Caco-2 (cell line): ENCODE results near the gene OR4C13. TPM values are rescaled to one million over a fixed set of nuclear protein-coding genes. Genes with fewer than 3 reads are reported as not detected.
"Not testable (repeated sequence)": the region's sequence is repeated elsewhere in the genome, so short reads cannot be mapped to it uniquely, and the experiment has no call there.

Source experiments
- Bru-seq: library from RNA; stranded (reverse); fragments of 400-500 nt; gene quantifications from one replicate; lab custom pipeline; 2021; lab: Mats Ljungman, UMichigan
- BruChase-seq, 2 experiments: library from RNA; stranded (reverse); fragments of 400-500 nt; gene quantifications; one replicate each; lab custom pipeline; 2021; lab: Mats Ljungman, UMichigan
- BruUV-seq: library from RNA; stranded (reverse); fragments of 400-500 nt; replicated peaks from 2 replicates; lab custom pipeline; 2021; lab: Mats Ljungman, UMichigan
- CTCF ChIA-PET: fragments of 300-600 bp; sonication (Branson Sonifier 250); formaldehyde crosslinking; loops from one replicate; lab custom pipeline; 2022; ENCODE audit warnings: antibody characterized with exemption; lab: Charles Lee
- POLR2A ChIA-PET: fragments of 300-600 bp; sonication (Branson Sonifier 250); formaldehyde crosslinking; loops from one replicate; lab custom pipeline; 2022; ENCODE audit warnings: antibody characterized with exemption; lab: Charles Lee
- DNase-seq, 2 experiments: peaks; one replicate each; pipeline versions ENCODE4 v3.0.0 to v3.0.0-alpha.2; 2020 to 2022
- H3K27me3 ChIP-seq: replicated peaks from 2 replicates; pipeline ENCODE4 v1.6.0; 2011; ENCODE audit warnings: low read length; ENCODE audit not compliant: control insufficient read depth, insufficient read depth
- H3K36me3 ChIP-seq: 2 replicates; pipeline ENCODE4 v1.5.1; 2011; ENCODE audit warnings: low read length; ENCODE audit not compliant: control insufficient read depth, insufficient read depth
- H3K4me1 ChIP-seq: fragments of 250-450 bp; sonication (Bioruptor Pico); 2 replicates; pipeline ENCODE4 v1.5.1; 2020; ENCODE audit warnings: mild to moderate bottlenecking
- H3K4me3 ChIP-seq: 2 replicates; pipeline ENCODE4 v1.5.1; 2011; ENCODE audit warnings: low read depth, mild to moderate bottlenecking, control low read depth, low read length
- H3K9me3 ChIP-seq: fragments of 250-450 bp; sonication (Bioruptor Pico); 2 replicates; pipeline ENCODE4 v1.5.1; 2020; ENCODE audit warnings: mild to moderate bottlenecking, moderate library complexity
- H3K27ac Mint-ChIP-seq: one replicate; pipeline ENCODE4 v1.8.0; 2022; ENCODE audit warnings: mixed read lengths; ENCODE audit not compliant: unreplicated experiment
- H3K27me3 Mint-ChIP-seq: one replicate; pipeline ENCODE4 v1.8.0; 2022; ENCODE audit warnings: mixed read lengths; ENCODE audit not compliant: insufficient read depth, unreplicated experiment
- H3K36me3 Mint-ChIP-seq: one replicate; pipeline ENCODE4 v1.8.0; 2022; ENCODE audit warnings: mild to moderate bottlenecking, mixed read lengths; ENCODE audit not compliant: insufficient read depth, unreplicated experiment
- H3K4me1 Mint-ChIP-seq: one replicate; pipeline ENCODE4 v1.8.0; 2022; ENCODE audit warnings: low read depth, mixed read lengths; ENCODE audit not compliant: unreplicated experiment
- H3K4me3 Mint-ChIP-seq: one replicate; pipeline ENCODE4 v1.8.0; 2022; ENCODE audit warnings: mild to moderate bottlenecking, moderate library complexity, mixed read lengths; ENCODE audit not compliant: unreplicated experiment
- H3K9me3 Mint-ChIP-seq: one replicate; pipeline ENCODE4 v1.8.0; 2022; ENCODE audit warnings: mixed read lengths; ENCODE audit not compliant: unreplicated experiment
- intact Hi-C: fragments of 100-400 bp; cut with micrococcal nuclease; formaldehyde crosslinking; loops from one replicate; pipeline ENCODE4 v1.10.0; 2022; ENCODE audit not compliant: unreplicated experiment
- long read RNA-seq: library from polyadenylated mRNA; stranded (forward); transcript quantifications from one replicate; pipeline ENCODE4 v2.0.0, GENCODE V29; 2022
- total RNA-seq: library from RNA; stranded (reverse); gene quantifications from 2 replicates; pipeline ENCODE4 v1.2.3, GENCODE V29; 2022
- TF ChIP-seq, protein P1 (sequence below), 2 experiments: fragments of 200-600 bp in 1 of 2; IDR thresholded peaks; 1 replicate in 1 of 2; 2 replicates in 1 of 2; pipeline versions ENCODE4 v1.5.1 to v1.8.0; 2011 to 2022; ENCODE audit warnings: antibody characterized with exemption in 1 of 2, control low read depth in 1 of 2, inconsistent platforms in 1 of 2, low read depth in 1 of 2, low read length in 1 of 2, mild to moderate bottlenecking in 1 of 2, moderate library complexity in 1 of 2; ENCODE audit not compliant: insufficient read depth in 1 of 2, severe bottlenecking in 1 of 2, unreplicated experiment in 1 of 2

Gene OR4C13
- total RNA-seq (not detected in 2 replicates), Bru-seq, nascent RNA (not detected), BruChase-seq, experiment 1, labeled RNA remaining after a 2-hour chase (not detected), BruChase-seq, experiment 2, labeled RNA remaining after a 6-hour chase (not detected)
- long read RNA-seq, result 0 reads

DNA sequence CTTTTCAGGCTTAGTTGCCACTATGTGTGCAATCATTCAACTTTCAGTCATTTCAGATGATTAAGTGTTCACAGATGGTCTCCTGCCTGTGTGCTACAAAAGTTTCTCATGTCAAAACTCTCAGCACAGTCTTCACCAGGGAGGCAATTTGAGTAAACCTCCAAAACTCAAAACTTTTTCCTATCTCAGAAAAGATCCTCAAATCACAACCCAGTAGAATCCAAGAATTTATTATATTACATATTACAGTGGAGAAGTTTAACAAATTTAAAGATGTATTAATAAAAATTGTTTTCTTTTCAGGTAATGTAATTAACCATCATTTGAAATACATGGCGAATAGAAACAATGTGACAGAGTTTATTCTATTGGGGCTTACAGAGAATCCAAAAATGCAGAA lies at the start of gene OR4C13:
TSS of gene OR4C13 (plus strand) at position 301 of the 400 bp plus-strand sequence. CDS start at position 333, 32 bp downstream.
- Histone ChIP-seq H3K4me3 (no peak within 1 kb of the TSS), H3K36me3 (no peaks in the 10 kb centered on the region), H3K4me1 (no peaks in the 10 kb centered on the region), H3K27me3 (no peaks in the 10 kb centered on the region), H3K9me3 (peaks cover 2% of the 10 kb centered on the region; the same call in 1 of the 2 replicates)
- Mint-ChIP-seq H3K27ac (no peak within 1 kb of the TSS), H3K4me1 (no peaks in the 10 kb centered on the region), H3K36me3 (no peaks in the 10 kb centered on the region), H3K27me3 (no peaks in the 10 kb centered on the region), H3K4me3 (no peak within 1 kb of the TSS), H3K9me3 (peaks cover 18% of the 10 kb centered on the region)
- intact Hi-C loops, result no loop called here
- TF ChIP-seq, protein P1, sequence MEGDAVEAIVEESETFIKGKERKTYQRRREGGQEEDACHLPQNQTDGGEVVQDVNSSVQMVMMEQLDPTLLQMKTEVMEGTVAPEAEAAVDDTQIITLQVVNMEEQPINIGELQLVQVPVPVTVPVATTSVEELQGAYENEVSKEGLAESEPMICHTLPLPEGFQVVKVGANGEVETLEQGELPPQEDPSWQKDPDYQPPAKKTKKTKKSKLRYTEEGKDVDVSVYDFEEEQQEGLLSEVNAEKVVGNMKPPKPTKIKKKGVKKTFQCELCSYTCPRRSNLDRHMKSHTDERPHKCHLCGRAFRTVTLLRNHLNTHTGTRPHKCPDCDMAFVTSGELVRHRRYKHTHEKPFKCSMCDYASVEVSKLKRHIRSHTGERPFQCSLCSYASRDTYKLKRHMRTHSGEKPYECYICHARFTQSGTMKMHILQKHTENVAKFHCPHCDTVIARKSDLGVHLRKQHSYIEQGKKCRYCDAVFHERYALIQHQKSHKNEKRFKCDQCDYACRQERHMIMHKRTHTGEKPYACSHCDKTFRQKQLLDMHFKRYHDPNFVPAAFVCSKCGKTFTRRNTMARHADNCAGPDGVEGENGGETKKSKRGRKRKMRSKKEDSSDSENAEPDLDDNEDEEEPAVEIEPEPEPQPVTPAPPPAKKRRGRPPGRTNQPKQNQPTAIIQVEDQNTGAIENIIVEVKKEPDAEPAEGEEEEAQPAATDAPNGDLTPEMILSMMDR (IDR thresholded peaks at IDR 0.05; ENCODE audit: insufficient read depth in 1 of 2, low read depth in 1 of 2, low read length in 1 of 2, severe bottlenecking in 1 of 2, unreplicated experiment in 1 of 2), result no peak
- ChIA-PET CTCF (no interaction called here), POLR2A (no interaction called here)
- no peak for DNase-seq
- no TSS peak for BruUV-seq

DNA sequence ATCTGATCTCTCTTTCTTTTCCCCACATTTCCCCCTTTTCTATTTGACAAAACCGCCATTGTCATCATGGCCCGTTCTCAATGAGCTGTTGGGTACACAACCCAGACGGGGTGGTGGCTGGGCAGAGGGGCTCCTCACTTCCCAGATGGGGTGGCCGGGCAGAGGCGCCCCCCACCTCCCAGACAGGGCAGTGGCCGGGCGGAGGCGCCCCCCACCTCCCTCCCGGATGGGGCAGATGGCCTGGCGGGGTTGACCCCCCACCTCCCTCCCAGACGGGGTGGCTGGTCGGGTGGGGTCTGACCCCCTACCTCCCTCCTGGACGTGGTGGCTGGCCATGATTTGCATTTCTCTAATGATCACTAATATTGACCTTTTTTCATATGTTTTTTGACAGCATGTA lies 40.7 kb upstream of the OR4C13 start:
- H3K27me3 ChIP-seq, H3K4me1 Mint-ChIP-seq, H3K4me3 Mint-ChIP-seq, H3K4me3 ChIP-seq, H3K27ac Mint-ChIP-seq, intact Hi-C loops, CTCF ChIA-PET, H3K36me3 Mint-ChIP-seq, H3K36me3 ChIP-seq, H3K9me3 ChIP-seq, DNase-seq, H3K27me3 Mint-ChIP-seq, BruUV-seq, POLR2A ChIA-PET, H3K4me1 ChIP-seq: not testable (repeated sequence)
- H3K9me3 Mint-ChIP-seq, result peaks cover 25% of the 10 kb centered on the region

DNA sequence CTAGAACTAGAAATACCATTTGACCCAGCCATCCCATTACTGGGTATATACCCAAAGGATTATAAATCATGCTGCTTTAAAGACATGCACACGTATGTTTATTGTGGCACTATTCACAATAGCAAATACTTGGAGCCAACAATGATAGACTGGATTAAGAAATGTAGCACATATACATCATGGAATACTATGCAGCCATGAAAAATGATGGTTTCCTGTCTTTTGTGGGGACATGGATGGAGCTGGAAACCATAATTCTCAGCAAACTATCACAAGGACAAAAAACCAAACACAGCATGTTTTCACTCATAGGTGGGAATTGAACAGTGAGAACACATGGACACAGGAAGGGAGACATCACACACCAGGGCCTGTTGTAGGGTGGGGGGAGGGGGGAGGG lies 3.5 kb upstream of the OR4C13 start:
- H3K4me3 ChIP-seq, H3K4me1 Mint-ChIP-seq, H3K36me3 Mint-ChIP-seq, DNase-seq, H3K27me3 ChIP-seq, intact Hi-C loops, H3K4me3 Mint-ChIP-seq, BruUV-seq, H3K36me3 ChIP-seq, H3K9me3 ChIP-seq, H3K4me1 ChIP-seq, POLR2A ChIA-PET, CTCF ChIA-PET, H3K27ac Mint-ChIP-seq, H3K27me3 Mint-ChIP-seq: not testable (repeated sequence)
- H3K9me3 Mint-ChIP-seq, result peaks cover 26% of the 10 kb centered on the region

DNA sequence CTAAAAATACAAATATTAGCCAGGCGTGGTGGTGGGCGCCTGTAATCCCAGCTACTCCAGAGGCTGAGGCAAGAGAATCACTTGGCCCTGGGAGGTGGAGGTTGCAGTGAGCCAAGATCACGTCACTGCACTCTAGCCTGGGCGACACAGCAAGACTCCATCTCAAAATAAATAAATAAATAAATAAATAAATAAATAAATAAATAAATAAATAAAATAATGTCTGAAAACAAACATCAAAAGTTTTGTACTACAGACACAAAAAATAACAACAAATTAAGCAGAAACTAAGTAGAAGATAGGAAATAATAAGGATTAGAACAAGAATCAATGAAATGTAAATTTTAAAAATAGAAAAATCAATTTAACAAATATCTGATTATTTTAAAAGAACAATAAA lies 21.2 kb downstream of the OR4C13 start:
- CTCF ChIA-PET, H3K4me1 ChIP-seq, intact Hi-C loops, DNase-seq, H3K9me3 ChIP-seq, H3K4me1 Mint-ChIP-seq, H3K27me3 Mint-ChIP-seq, H3K27ac Mint-ChIP-seq, H3K4me3 Mint-ChIP-seq, POLR2A ChIA-PET, H3K4me3 ChIP-seq, H3K36me3 ChIP-seq, H3K27me3 ChIP-seq, H3K36me3 Mint-ChIP-seq, BruUV-seq: not testable (repeated sequence)
- H3K9me3 Mint-ChIP-seq, result peaks cover 17% of the 10 kb centered on the region

DNA sequence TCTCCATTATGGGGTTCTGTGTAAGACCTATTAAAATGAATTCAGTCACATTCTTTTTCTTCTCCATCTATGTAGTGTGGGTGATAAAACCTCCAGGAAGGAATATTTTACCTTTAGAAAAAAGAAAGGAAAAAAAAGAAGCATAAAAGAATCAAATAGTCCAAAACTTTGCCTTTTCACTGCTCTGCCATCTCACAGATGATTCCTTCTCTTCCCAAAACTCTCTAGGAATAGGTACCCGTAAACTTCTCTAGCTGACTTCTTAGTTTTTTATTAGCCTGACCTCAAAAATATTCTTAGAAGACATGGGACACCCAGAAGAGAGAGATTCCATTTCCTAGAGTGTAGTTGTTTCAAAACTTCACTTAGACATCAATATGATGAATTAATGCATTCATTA lies 30.2 kb downstream of the OR4C13 start, which contains the start of gene OR4C12:
TSS of gene OR4C12 (minus strand) at position 101 of the 400 bp plus-strand sequence. CDS start at position 67, 34 bp downstream.
- POLR2A ChIA-PET, H3K27ac Mint-ChIP-seq, H3K4me1 ChIP-seq, DNase-seq, H3K9me3 Mint-ChIP-seq, H3K4me1 Mint-ChIP-seq, H3K27me3 ChIP-seq, H3K27me3 Mint-ChIP-seq, H3K4me3 Mint-ChIP-seq, intact Hi-C loops, CTCF ChIA-PET, H3K36me3 ChIP-seq, H3K36me3 Mint-ChIP-seq, H3K9me3 ChIP-seq, BruUV-seq, H3K4me3 ChIP-seq: not testable (repeated sequence)
